Spleen (tissue), 13 donors: ENCODE measurements around the gene KIF5C. TPM values are rescaled to one million over a fixed set of nuclear protein-coding genes. Genes with fewer than 3 reads are reported as not detected.
A peak's percentile ranks its signal among the peaks of the same experiment; 100 is the strongest.

Experiments
- DNase-seq: peaks from one replicate; pipeline ENCODE4 v3.0.0-alpha.2; 2020
- H3K27ac ChIP-seq, 8 donors: fragments of 200-600 bp; sonication (generic) in 7 of 8; 1 replicate in 4 of 8; 2 replicates in 4 of 8; pipeline versions ENCODE4 v1.5.0 to v1.8.0; 2016 to 2021; ENCODE audit warnings: inconsistent platforms in 4 of 8, mild to moderate bottlenecking in 4 of 8, moderate library complexity in 1 of 8
- H3K27me3 ChIP-seq, 7 donors: fragments of 200-600 bp; sonication (generic) in 6 of 7; replicated peaks in 1 of 7; 1 replicate in 4 of 7; 2 replicates in 3 of 7; pipeline versions ENCODE4 v1.5.0 to v1.8.0; 2016 to 2021; ENCODE audit warnings: inconsistent platforms in 3 of 7, mild to moderate bottlenecking in 1 of 7
- H3K36me3 ChIP-seq, 6 donors: fragments of 200-600 bp; sonication (generic) in 5 of 6; 1 replicate in 4 of 6; 2 replicates in 2 of 6; pipeline versions ENCODE4 v1.5.0 to v1.8.0; 2016 to 2021; ENCODE audit warnings: inconsistent platforms in 2 of 6
- H3K4me1 ChIP-seq, 6 donors: fragments of 200-600 bp; sonication (generic) in 5 of 6; 1 replicate in 3 of 6; 2 replicates in 3 of 6; pipeline versions ENCODE4 v1.5.0 to v1.8.0; 2016 to 2021; ENCODE audit warnings: inconsistent platforms in 3 of 6
- H3K4me3 ChIP-seq, 8 donors: fragments of 200-600 bp; sonication (generic) in 7 of 8; 1 replicate in 4 of 8; 2 replicates in 4 of 8; pipeline versions ENCODE4 v1.5.0 to v1.8.0; 2016 to 2021; ENCODE audit warnings: inconsistent platforms in 4 of 8, mild to moderate bottlenecking in 4 of 8, moderate library complexity in 2 of 8
- H3K9me3 ChIP-seq, 8 donors: fragments of 200-600 bp; sonication (generic) in 7 of 8; 1 replicate in 4 of 8; 2 replicates in 4 of 8; pipeline versions ENCODE4 v1.5.0 to v1.8.0; 2016 to 2021; ENCODE audit warnings: inconsistent platforms in 4 of 8
- POLR2A ChIP-seq, 3 donors: fragments of 450-650 bp; IDR thresholded peaks; one replicate each; pipeline ENCODE4 v1.5.1; 2017; ENCODE audit warnings: antibody characterized with exemption in 3 of 3, mild to moderate bottlenecking in 1 of 3
- POLR2AphosphoS5 ChIP-seq, 3 donors: sonication (generic); formaldehyde crosslinking; IDR thresholded peaks; one replicate each; pipeline ENCODE4 v1.5.1; 2017; ENCODE audit warnings: antibody characterized with exemption in 3 of 3
- WGBS, 5 donors: extraction: QIAGEN DNeasy Blood & Tissue Kit in 3 of 5; methylation state at CpG; one replicate each; pipeline versions ENCODE4 v1.1.5 to v1.1.7; 2013 to 2018; 5-methylcytosine and 5-hydroxymethylcytosine counted together
- intact Hi-C: fragments of 100-400 bp; cut with DNase I; formaldehyde crosslinking; loops from one replicate; pipeline ENCODE4 v1.15.0; 2023; ENCODE audit warnings: low total_unique reads
- long read RNA-seq, 2 donors: transcript quantifications; one replicate each; lab custom pipeline, GENCODE V29; 2026
- polyA plus RNA-seq, 3 donors: library from polyadenylated mRNA; stranded (reverse); fragments of 200-250 nt; gene quantifications; one replicate each; pipeline ENCODE4 v1.2.1, GENCODE V29; 2013
- total RNA-seq, 7 donors: library from RNA; depleted of rRNA in 3 of 7; stranded (reverse); fragments of >200 nt in 3 of 7; fragmentation: NEBNext Ultra II Directional in 4 of 7; extraction: Animal tissue kit (Norgen Biotek cat#: 25700) in 4 of 7; gene quantifications; one replicate each; pipeline versions ENCODE4 v1.1.0 to v1.2.1, GENCODE V29; 2016 to 2021
- TF ChIP-seq, protein P1 (sequence below), 11 experiments: fragments of 200-600 bp in 7 of 11; fragments of 450-650 bp in 4 of 11; sonication (generic) in 4 of 11; IDR thresholded peaks in 8 of 11; conservative IDR thresholded peaks in 3 of 11; 1 replicate in 7 of 11; 2 replicates in 4 of 11; pipeline versions ENCODE4 v1.4.0 to v1.8.0; 2016 to 2021; ENCODE audit warnings: antibody characterized with exemption in 11 of 11, inconsistent platforms in 4 of 11, mild to moderate bottlenecking in 1 of 11
- donor health status: healthy with polysubstance abuse.
- donor health status: DM: no; HTN: no; CAD: no; lungs with moderate emphysema.
- donor health status: DM: no; HTN: no; CAD: no.
- donor health status: Bipolar disorder and iron deficiency.
- donor health status: healthy.
- donor health status: DM: no; HTN: no; CAD: no.
- donor health status: DM: yes; HTN: yes; CAD: no.

Gene KIF5C
- total RNA-seq (1 to 10 TPM; 2.3 to 8.3 (median 6.2) TPM), polyA plus RNA-seq (1 to 10 TPM in 2 of 3 donors, under 1 TPM in 1; 0.61 to 1.4 (median 1.1) TPM)
- long read RNA-seq, donor 1: 0 reads
- long read RNA-seq, donor 2: 0 reads

GRCh38 chr2:148874868-148875341 lies at the start of gene KIF5C:
Gene KIF5C (plus strand): TSS chr2:148875227. CDS start chr2:148875618, 391 bp downstream.
- Histone ChIP-seq H3K9me3 (peaks cover 0 to 3% (median 0%) of the 10 kb centered on the region in 8 donors), H3K27me3 (peaks cover 4 to 81% (median 32%) of the 10 kb centered on the region in 7 donors), H3K4me1 (peaks cover 4 to 28% (median 27%) of the 10 kb centered on the region in 6 donors), H3K27ac (peak within 1 kb of the TSS in 3 of 8 donors; percentile 33 to 49 (median 35)), H3K4me3 (peak within 1 kb of the TSS; percentile 37 to 92 (median 62)), H3K36me3 (no peaks in the 10 kb centered on the region)
- 0 to 4% (median 1%) methylated on average over 2 to 39 of the region's 39 CpGs for WGBS, 5 donors
- peak; percentile 95 for DNase-seq
- intact Hi-C loops: no loop called here
- TF ChIP-seq, protein P1, sequence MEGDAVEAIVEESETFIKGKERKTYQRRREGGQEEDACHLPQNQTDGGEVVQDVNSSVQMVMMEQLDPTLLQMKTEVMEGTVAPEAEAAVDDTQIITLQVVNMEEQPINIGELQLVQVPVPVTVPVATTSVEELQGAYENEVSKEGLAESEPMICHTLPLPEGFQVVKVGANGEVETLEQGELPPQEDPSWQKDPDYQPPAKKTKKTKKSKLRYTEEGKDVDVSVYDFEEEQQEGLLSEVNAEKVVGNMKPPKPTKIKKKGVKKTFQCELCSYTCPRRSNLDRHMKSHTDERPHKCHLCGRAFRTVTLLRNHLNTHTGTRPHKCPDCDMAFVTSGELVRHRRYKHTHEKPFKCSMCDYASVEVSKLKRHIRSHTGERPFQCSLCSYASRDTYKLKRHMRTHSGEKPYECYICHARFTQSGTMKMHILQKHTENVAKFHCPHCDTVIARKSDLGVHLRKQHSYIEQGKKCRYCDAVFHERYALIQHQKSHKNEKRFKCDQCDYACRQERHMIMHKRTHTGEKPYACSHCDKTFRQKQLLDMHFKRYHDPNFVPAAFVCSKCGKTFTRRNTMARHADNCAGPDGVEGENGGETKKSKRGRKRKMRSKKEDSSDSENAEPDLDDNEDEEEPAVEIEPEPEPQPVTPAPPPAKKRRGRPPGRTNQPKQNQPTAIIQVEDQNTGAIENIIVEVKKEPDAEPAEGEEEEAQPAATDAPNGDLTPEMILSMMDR (IDR thresholded peaks at IDR 0.05 in 8 of 11, conservative IDR thresholded peaks at IDR 0.05 in 3 of 11): no peak
- peak; percentile 23 to 65 (median 57) for TF ChIP-seq POLR2AphosphoS5 (IDR thresholded peaks at IDR 0.05)

GRCh38 chr2:148826791-148827190 lies 48.2 kb upstream of the KIF5C start:
- TF ChIP-seq POLR2AphosphoS5 (IDR thresholded peaks at IDR 0.05) (no peak), POLR2A (IDR thresholded peaks at IDR 0.05) (no peak)
- TF ChIP-seq, protein P1 (IDR thresholded peaks at IDR 0.05 in 8 of 11, conservative IDR thresholded peaks at IDR 0.05 in 3 of 11): no peak
- Histone ChIP-seq H3K4me3 (no peak overlapping the region), H3K27ac (no peak overlapping the region), H3K4me1 (no peaks in the 10 kb centered on the region), H3K27me3 (no peaks in the 10 kb centered on the region), H3K36me3 (no peaks in the 10 kb centered on the region), H3K9me3 (no peaks in the 10 kb centered on the region)
- no peak for DNase-seq
- intact Hi-C loops: no loop called here

DNA sequence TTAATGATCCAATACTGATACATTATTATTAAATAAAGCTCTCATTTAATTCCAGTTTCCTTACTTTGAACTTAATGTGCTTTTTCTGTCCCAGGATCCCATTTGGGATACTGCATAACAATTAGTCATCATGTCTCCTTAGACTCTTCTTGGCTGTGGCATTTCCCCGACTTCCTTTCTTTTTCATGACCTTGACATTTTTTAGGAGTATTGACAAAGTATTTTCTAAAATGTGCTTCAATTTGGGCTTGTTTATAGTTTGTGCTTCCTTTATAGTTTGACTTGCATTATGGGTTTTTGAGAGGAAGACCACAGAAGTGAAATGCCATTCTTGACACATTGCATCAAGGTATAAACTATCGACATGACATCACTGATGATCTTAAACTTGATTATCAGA lies 46.1 kb upstream of the KIF5C start:
- H3K27me3 ChIP-seq: no peaks in the 10 kb centered on the region
- H3K4me1 ChIP-seq: no peaks in the 10 kb centered on the region
- no peak overlapping the region for H3K27ac ChIP-seq
- TF ChIP-seq, protein P1 (IDR thresholded peaks at IDR 0.05 in 8 of 11, conservative IDR thresholded peaks at IDR 0.05 in 3 of 11): no peak
- TF ChIP-seq POLR2AphosphoS5 (IDR thresholded peaks at IDR 0.05): no peak
- no peak for TF ChIP-seq POLR2A (IDR thresholded peaks at IDR 0.05)
- DNase-seq: no peak
- H3K4me3 ChIP-seq: no peak overlapping the region
- 59 to 81% (median 72%) methylated on average over 2 of the region's 2 CpGs for WGBS, 5 donors
- H3K36me3 ChIP-seq: no peaks in the 10 kb centered on the region
- intact Hi-C loops: no loop called here
- no peaks in the 10 kb centered on the region for H3K9me3 ChIP-seq

DNA sequence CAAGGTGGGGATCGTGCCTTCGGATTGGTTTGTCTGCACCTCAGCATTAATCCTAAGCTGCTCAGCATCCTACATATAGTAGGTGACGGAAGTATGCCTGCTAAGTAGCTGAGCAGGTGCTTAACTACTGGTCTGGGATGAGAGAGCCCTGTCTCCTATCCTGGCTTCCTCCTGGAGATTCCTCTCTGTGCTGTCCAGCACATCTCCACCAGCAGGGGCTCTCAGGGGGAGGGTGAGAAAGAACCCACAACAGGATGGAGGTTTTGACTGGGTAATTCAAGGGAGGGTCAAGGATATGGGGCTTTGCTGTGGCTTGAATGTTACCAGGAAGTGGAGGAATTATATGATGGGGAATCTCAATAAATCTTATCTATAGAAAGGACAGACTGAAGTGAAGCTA lies 45.4 kb upstream of the KIF5C start:
- Histone ChIP-seq H3K4me3 (no peak overlapping the region), H3K4me1 (no peaks in the 10 kb centered on the region), H3K27ac (no peak overlapping the region), H3K36me3 (no peaks in the 10 kb centered on the region), H3K9me3 (no peaks in the 10 kb centered on the region), H3K27me3 (no peaks in the 10 kb centered on the region)
- 80 to 94% (median 88%) methylated on average over 3 of the region's 3 CpGs for WGBS, 5 donors
- TF ChIP-seq, protein P1 (IDR thresholded peaks at IDR 0.05 in 8 of 11, conservative IDR thresholded peaks at IDR 0.05 in 3 of 11): no peak
- no peak for TF ChIP-seq POLR2AphosphoS5 (IDR thresholded peaks at IDR 0.05)
- TF ChIP-seq POLR2A (IDR thresholded peaks at IDR 0.05): no peak
- intact Hi-C loops: no loop called here
- no peak for DNase-seq
